Measurements from ENCODE around the gene LRR1.
"Not testable (repeated sequence)": the region's sequence is repeated elsewhere in the genome, so short reads cannot be mapped to it uniquely, and the experiment has no call there.

LRR1 gene

GRCh38 chr14:49598485-49599300 lies at the start of gene LRR1:
Gene LRR1, plus strand, starts transcription at chr14:49598940. Its CDS starts 81 bp downstream, at chr14:49599021.
- peak; percentile 94 for DNase-seq

GRCh38 chr14:49549446-49549845 lies 49.3 kb upstream of the LRR1 start:
- DNase-seq = no peak

- no peak for DNase-seq
Measured at GRCh38 chr14:49549881-49550280, 48.9 kb upstream of the LRR1 start.

GRCh38 chr14:49550286-49551184 lies 48.2 kb upstream of the LRR1 start:
- DNase-seq = no peak

GRCh38 chr14:49551569-49551968 lies 47.2 kb upstream of the LRR1 start:
- no peak for DNase-seq

- DNase-seq = no peak
Measured at GRCh38 chr14:49553106-49553505, 45.6 kb upstream of the LRR1 start.

- DNase-seq = no peak
Measured at GRCh38 chr14:49553892-49554291, 44.8 kb upstream of the LRR1 start.

GRCh38 chr14:49559979-49560768 lies 38.6 kb upstream of the LRR1 start:
- DNase-seq = no peak

GRCh38 chr14:49566714-49567113 lies 32.0 kb upstream of the LRR1 start:
- no peak for DNase-seq

GRCh38 chr14:49569281-49569680 lies 29.5 kb upstream of the LRR1 start:
- DNase-seq = no peak

- DNase-seq = no peak
Measured at GRCh38 chr14:49574038-49574437, 24.7 kb upstream of the LRR1 start.

- no peak for DNase-seq
Measured at GRCh38 chr14:49578141-49578540, 20.6 kb upstream of the LRR1 start.

- no peak for DNase-seq
Measured at GRCh38 chr14:49579841-49580240, 18.9 kb upstream of the LRR1 start.

GRCh38 chr14:49581209-49582112 lies 17.3 kb upstream of the LRR1 start:
- no peak for DNase-seq

- no peak for DNase-seq
Measured at GRCh38 chr14:49582113-49582977, 16.4 kb upstream of the LRR1 start.

GRCh38 chr14:49583629-49584028 lies 15.1 kb upstream of the LRR1 start:
- no peak for DNase-seq

GRCh38 chr14:49584058-49584457 lies 14.7 kb upstream of the LRR1 start:
- no peak for DNase-seq

GRCh38 chr14:49584981-49585640 lies 13.6 kb upstream of the LRR1 start:
- DNase-seq = not testable (repeated sequence)

- DNase-seq = peak; percentile 100
Measured at GRCh38 chr14:49585803-49586672, 12.7 kb upstream of the LRR1 start, which contains the start of gene RPS29. Gene RPS29, minus strand, starts transcription at chr14:49586380. Its CDS starts 34 bp downstream, at chr14:49586346.

Measured in NCI-H2171 treated with DMSO at 0.1 percent for 48 hours (cell line).